Bronchial epithelial cell (primary cell): ENCODE data around the gene BMI1. TPM values are rescaled to one million over a fixed set of nuclear protein-coding genes. Genes with fewer than 3 reads are reported as not detected.
A peak's percentile ranks its signal among the peaks of the same experiment; 100 is the strongest.
"Not testable (repeated sequence)": the region's sequence is repeated elsewhere in the genome, so short reads cannot be mapped to it uniquely, and the experiment has no call there.

ENCODE experiments used
- DNase-seq: peaks from one replicate; pipeline ENCODE4 v3.0.0-alpha.2; 2010; ENCODE audit warnings: low read depth
- FAIRE-seq: peaks from 2 replicates; lab custom pipeline; 2011; peaks lifted over from hg19 to GRCh38; lab: Jason Lieb, UNC
- H3K27me3 ChIP-seq: 2 replicates; pipeline ENCODE4 v1.5.1; 2011; ENCODE audit warnings: low read length; ENCODE audit not compliant: control insufficient read depth, insufficient read depth
- H3K36me3 ChIP-seq: 2 replicates; pipeline ENCODE4 v1.5.1; 2011; ENCODE audit warnings: low read length; ENCODE audit not compliant: control insufficient read depth, insufficient read depth
- H3K4me3 ChIP-seq: 2 replicates; pipeline ENCODE4 v1.5.1; 2011; ENCODE audit warnings: mild to moderate bottlenecking, low read depth, low read length, control low read depth
- CTCF ChIP-seq: IDR thresholded peaks from 2 replicates; pipeline ENCODE4 v1.5.1; 2011; ENCODE audit warnings: mild to moderate bottlenecking, moderate library complexity, low read length, control low read depth, inconsistent platforms; ENCODE audit not compliant: insufficient read depth, severe bottlenecking
- total RNA-seq: library from RNA; depleted of rRNA; stranded (reverse); fragments of >200 nt; gene quantifications from 2 replicates; pipeline ENCODE4 v1.2.1, GENCODE V29; 2014

The BMI1 gene
- total RNA-seq, 1 donor from 2014 or later, result 35.5 TPM

- peak; percentile 43 for FAIRE-seq
- no peak for DNase-seq
- no peak for TF ChIP-seq CTCF
- Histone ChIP-seq H3K27me3 (peaks cover 39% of the 10 kb centered on the region), H3K36me3 (no peaks in the 10 kb centered on the region), H3K4me3 (no peak overlapping the region)
Measured at GRCh38 chr10:22346096-22346661, 25.3 kb downstream of the BMI1 start.

- TF ChIP-seq CTCF, result no peak
- no peak for FAIRE-seq
- no peak for DNase-seq
- Histone ChIP-seq H3K36me3 (no peaks in the 10 kb centered on the region), H3K4me3 (no peak overlapping the region), H3K27me3 (peaks cover 17% of the 10 kb centered on the region)
Measured at GRCh38 chr10:22349755-22350154, 28.9 kb downstream of the BMI1 start.

- no peak overlapping the region for H3K4me3 ChIP-seq
- H3K27me3 ChIP-seq, result peaks cover 3% of the 10 kb centered on the region
- FAIRE-seq (no peak), DNase-seq (no peak)
- H3K36me3 ChIP-seq, result no peaks in the 10 kb centered on the region
- TF ChIP-seq CTCF, result no peak
Measured at GRCh38 chr10:22351131-22351703, 30.3 kb downstream of the BMI1 start.

GRCh38 chr10:22356324-22356873 lies 35.5 kb downstream of the BMI1 start:
- TF ChIP-seq CTCF, result no peak
- FAIRE-seq, result no peak
- Histone ChIP-seq H3K4me3 (no peak overlapping the region), H3K27me3 (no peaks in the 10 kb centered on the region), H3K36me3 (no peaks in the 10 kb centered on the region)
- DNase-seq, result no peak

- not testable (repeated sequence) for DNase-seq, H3K27me3 ChIP-seq, H3K4me3 ChIP-seq, H3K36me3 ChIP-seq, FAIRE-seq
Measured at GRCh38 chr10:22357770-22358169, 36.9 kb downstream of the BMI1 start.

- Histone ChIP-seq H3K4me3 (no peak overlapping the region), H3K27me3 (no peaks in the 10 kb centered on the region), H3K36me3 (no peaks in the 10 kb centered on the region)
- TF ChIP-seq CTCF, result no peak
- FAIRE-seq (no peak), DNase-seq (no peak)
Measured at GRCh38 chr10:22363305-22363704, 42.4 kb downstream of the BMI1 start.
